Activated CD8-positive, alpha-beta memory T cell treated with anti-CD3 and anti-CD28 coated beads for 48 hours (primary cell): ENCODE results near the gene MYOF.
"Not testable (repeated sequence)": the region's sequence is repeated elsewhere in the genome, so short reads cannot be mapped to it uniquely, and the experiment has no call there.

Experiments
- DNase-seq, 3 experiments: peaks; one replicate each; pipeline ENCODE4 v3.0.0-alpha.2; 2020; ENCODE audit warnings: low read depth in 2 of 3, low spot score in 2 of 3

The MYOF gene

DNA sequence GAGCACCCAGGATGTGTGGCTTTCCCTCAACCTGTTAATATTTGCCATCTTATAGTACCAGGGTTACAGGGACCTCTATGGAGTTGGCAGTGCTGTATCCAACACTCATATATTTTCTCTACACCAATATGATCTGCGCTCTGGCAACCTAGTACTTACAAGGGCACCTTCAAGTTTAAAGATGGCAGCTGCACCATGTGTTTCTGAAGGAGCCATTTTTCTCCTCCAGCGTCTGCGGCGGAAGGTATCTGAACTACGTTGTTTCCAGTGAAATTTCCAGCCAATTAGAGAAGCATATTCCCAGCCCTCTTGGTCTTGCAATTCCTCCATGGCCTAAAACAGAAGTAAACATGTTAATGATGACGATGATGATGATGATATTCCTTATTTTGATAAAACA, 125.6 kb downstream of the MYOF start:
- no peak for DNase-seq

DNA sequence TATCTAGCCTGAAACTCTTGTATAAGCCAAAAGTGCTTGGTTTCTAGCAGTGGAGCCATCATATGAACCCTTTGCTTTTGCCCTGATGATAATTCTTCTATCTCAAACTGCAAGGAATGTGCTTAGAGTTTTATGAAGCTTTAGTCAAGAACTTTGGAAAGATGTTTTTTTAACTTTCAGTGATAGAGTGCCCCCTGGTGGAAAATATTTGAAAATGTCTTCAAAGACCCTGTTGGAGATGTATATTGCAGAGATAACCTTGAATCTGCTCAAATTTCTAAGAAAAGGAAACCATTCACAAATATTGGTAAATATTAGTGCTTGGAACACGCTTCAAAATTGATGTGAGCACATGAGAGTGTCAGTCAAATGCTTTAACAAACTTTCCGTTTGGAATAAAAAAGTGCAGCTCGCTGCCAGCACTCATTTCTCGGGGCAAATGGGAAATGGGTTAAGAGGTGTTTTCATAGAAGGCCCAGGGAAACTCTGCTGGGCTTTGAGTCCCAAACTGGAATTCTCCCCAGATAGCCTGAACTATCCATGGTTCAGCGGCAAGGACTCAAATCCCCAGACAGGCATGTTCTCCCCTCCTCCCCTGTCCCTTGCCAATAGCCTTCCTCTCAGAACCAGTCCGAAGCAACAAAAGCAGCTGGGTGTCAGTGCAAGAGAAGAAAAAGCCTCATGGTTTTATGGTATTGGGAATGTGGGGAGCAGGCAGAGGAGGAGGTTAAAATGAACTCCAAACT, 129.3 kb downstream of the MYOF start:
- DNase-seq = no peak

DNA sequence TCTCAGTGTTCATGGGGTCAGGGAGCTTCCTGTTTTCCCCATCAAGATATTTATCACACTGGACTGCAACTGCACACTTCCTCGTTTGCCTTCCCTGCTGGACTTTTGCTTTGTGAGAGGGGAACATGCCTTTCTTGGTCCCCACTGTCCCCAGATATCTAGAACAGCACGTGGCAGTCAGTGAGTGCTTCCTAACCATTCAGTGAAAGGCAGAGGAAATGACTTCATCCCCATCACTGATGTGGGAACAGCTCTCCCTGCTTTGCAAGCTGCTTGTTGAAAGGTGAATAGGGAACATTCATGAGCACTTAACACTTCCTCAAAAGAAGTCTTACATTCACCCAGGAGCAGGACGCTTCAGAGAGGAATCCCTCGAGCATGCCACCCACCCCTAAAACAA, 135.4 kb downstream of the MYOF start:
- DNase-seq = no peak

DNA sequence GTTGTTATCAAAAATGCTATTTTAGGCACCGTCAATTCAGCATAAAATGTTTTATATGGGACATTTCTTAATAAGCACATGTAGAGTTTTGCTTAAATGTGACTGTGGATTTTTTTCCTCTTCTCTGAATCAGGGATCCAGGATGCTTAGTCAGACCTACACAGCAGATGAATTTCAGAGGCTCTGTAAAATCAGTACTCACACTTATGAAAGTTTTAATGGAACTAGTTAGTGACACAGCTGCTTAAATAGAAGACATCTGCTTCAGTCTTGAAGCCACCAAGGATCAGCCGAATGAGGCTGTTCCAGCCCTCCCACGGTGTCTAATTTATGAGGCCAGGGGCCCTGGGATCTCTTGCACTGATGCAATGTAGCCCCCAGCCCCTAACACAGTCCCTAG, 136.0 kb downstream of the MYOF start:
- no peak for DNase-seq

DNA sequence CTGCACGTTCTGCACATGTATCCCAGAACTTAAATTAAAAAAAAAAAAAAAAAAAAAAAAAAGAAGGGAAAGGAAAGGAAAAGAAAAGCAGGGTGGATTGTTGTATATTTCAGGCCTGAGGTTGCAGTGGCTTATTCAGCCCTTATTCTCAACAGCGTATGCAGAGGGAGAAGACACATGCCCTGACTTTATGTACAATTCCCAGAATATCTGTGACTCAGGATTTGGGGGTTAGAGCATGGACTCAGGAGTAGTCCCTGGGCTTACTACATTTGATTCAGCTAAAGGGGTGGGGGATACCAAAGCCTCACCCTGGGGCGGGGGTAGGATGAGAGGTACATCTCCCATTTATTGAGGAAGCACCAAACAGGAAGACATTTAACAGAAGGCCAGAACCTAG, 137.4 kb downstream of the MYOF start:
- no peak for DNase-seq

DNA sequence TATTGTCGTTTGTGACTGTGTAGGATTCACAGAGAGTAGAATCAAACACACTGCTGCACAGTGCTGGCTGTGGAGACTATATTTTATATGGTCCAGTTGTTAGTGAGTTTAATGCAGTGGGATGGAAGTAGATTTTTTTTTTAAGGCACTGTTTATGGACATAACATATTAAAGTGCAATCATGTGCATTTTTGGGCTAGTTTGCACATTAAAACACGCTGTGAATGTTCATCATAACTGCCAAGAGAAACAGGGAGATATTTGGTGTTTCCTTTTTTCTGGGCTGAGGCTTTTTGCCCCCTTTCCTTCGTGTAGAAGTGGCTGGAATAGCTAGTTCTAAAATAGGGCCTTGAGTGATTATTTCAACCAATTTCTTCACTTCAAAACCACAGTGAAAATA, 139.2 kb downstream of the MYOF start:
- no peak for DNase-seq

DNA sequence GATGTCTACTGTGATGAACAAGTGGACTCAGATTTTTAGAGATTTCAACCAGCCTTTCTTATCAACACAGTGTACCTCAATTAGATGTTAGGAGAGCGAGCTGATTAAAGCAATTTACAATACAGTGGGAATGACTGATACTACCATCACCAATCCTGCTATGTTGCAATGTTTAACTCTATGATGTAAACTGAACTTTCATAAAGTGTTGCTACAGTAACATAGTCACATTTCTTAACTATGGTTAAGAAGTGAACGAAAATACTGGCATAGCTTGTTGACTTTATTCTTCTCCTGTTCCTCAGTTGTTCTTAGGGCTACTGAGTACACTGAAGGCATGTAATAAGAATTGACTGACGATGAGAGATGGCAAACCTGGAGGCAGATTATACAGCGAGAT, 139.8 kb downstream of the MYOF start:
- DNase-seq = no peak

DNA sequence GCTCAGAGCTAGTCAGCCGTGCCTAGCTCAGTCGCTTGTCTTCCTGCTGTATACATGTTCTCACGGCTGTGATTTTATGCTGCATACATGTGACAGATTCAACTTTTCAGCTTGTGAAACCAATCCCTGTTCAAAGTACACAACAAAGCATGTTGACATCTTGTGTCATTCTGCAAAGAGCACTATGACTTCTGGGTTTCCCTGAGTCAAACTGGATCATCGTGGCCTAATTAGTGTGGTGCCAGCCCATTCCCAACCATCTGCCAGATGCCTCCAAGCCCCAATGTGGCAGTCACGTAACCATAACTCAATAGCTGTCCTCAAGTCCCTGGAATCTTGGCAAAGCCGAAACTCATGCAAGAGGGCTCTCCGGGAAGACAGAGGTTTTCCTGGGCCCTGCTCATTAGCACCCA, 144.8 kb downstream of the MYOF start:
- no peak for DNase-seq

DNA sequence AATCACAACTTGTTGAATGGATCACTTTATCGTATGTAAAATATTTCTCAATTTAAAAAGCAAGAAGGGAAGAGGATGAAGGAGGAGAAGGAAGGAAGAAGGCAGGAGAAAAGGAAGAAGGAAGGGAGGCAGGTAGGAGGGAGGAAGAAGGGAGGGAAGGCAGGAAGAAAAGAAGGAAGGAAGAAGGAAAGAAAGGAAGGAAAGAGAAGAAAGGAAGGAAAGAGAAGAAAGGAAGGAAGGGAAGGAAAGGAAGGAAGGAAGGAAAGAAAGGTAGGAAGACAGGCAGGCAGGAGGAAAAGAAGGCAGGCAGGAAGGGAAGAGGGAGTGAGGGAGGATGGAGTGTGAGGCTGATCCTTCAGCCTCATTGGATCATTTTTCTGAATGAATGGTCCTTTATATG, 145.5 kb downstream of the MYOF start:
- DNase-seq = no peak

DNA sequence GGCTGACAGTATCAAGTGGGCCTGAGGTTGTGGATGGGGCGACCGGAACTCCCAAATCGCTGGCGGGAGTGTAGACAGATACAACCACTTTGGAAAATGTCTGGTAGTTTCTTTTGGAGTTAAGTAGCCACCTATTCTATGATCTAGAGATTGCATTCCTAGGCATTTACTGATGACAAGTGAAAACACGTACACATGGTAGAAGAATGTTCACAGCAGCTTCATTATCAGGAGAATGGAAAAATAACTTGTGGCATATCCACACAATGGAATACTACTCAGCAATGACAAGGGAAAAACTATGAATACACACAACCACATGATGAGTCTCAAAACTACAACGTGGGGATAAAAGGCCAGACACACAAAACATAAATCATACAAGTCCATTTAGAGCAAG, 146.0 kb downstream of the MYOF start:
- DNase-seq = no peak

DNA sequence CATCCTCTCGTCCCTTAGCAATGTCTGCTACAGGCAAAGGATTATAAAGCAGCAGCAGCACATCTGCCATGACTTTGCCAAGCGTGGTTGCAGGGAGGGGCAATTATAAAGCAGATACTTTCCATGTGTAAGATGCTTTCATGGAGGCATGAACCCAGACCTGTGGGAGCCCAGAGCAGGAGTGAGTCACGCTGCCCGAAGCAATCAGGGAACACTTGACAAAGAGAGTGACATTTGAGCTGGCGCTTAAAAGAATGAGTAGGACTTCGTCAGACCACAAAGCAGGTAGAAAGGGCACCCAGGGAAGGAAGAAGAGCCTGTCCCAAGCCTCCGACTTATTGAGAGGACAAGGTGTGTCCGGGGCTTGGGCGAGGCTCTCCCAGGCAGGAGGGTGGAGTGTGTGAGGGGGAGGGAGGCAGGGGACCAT, 147.2 kb downstream of the MYOF start:
- no peak for DNase-seq

DNA sequence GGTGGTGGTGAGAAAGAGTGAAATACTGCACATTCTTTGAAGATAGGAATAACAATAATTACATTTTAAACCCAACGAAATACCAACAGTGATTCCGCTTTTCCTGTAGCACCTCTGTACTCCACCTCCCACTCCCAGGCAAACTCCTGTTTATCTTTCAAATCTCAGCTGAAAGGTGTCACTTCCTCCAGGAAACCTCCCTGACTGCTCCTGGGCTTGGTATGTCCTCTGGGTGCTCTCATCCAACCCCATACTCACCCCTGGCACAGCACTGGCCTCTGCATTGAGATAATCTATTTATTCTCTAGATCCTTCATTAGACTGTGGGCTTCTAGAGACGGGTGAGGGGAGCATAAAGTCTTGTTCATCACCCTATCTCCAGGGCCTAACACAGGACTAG, 148.0 kb downstream of the MYOF start:
- no peak for DNase-seq

DNA sequence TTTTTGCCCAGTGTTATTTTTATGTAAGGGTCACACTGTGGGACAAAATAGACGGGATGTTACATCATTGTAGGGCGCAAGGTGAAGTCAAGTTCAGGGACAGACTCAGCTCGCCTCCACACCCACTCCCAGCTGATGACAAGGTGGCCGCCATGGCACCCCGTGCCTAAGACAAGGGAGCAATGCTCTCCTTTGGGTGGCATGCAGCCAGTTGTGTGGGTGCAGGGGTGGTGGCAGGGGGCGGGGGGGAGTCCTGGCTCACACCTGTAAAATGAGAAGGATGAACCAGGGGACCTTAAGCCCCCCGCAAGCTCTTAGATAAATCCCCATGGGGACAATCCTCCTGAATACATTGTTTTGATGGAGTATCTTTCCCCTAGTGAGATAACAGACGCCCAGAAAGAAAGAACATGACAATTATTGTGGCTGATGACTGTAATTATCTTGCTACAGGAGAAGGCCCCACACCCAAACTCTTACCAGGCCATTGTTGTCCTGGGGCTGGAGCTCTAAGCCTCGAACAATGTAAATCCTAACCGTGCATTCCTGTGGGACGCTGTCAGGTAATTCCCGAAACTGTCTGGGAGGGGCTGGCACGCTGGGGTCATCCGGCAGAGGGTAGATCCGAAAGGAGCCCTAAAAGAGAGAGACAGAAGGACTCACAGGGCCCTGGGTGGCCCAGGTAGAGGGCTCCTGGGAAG, 148.7 kb downstream of the MYOF start:
- DNase-seq = no peak

DNA sequence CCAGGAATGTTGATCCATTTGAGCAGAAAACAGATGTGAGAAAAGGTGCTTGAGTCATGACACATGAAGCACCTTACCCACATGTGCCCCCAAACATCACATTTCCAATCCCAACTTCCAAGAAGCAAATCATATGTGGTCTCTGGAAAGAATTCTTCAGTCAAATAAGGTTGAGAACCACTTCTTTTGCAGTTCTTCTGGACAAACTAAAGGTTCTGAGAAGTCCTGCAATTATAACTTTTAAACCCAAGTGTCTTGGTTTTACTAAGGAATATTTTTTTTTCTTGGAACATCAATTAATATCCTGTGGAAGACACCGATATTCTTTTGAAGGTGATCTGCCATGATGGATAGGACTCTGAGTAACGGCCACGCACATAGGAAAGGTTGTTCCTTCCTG, 151.3 kb downstream of the MYOF start:
- DNase-seq = no peak

DNA sequence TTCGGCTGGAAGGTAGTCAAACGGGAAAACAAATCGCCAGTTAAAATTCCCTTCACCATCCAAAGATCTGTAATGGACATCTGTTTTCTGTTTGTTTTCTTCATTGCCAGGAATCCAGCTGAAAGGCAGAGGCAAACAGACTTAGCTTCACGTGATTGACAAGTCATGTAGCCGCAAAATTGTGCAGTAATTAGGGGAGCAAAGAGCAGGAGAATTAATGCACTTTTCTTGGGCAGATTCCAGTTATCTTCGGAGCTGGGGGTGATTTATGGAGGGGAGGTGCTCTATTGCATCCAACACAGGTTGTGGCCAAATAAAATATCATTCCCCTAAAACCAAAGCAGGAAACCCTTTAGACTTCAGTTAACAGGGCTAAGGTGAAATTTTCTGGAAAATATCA, 162.2 kb downstream of the MYOF start:
- DNase-seq = no peak

DNA sequence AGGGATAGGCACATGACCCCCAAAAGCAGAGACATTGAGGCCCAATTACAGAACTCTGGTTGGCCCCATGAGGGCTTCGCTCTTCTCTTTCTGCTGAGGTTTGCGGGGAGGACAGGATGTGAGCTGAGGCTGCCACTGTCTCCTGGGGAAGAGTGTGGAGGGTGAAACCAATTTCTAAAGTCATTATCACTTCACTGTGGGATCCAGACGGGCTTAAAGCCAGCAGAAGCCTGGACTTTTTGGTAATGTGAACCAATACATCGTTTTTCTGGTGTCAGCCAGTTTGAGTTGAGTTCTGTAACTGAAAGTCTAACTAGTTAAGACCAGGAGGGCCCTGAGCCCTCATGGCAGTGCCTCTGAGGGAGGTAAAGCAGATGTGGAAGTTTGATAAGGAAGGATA, 163.0 kb downstream of the MYOF start:
- no peak for DNase-seq

DNA sequence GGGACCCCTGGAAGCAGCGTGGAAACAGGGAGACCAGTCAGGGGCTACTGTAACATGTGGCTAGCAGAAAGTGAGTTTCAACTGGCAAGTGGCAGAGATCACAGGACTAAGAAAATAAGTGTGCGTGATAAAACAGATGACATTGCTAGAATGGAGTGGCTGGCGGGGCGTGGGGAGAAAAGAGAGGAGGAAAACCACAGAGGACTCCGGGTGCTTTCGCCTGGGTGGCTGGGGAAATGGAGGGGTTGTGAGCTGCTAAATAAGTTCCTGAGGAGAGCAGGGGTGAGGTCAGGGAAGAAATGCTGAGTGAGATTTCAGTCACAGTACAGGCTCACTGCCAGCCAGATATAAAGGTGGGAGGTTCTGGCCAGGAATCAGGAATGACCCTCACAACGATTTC, 166.9 kb downstream of the MYOF start:
- no peak for DNase-seq

DNA sequence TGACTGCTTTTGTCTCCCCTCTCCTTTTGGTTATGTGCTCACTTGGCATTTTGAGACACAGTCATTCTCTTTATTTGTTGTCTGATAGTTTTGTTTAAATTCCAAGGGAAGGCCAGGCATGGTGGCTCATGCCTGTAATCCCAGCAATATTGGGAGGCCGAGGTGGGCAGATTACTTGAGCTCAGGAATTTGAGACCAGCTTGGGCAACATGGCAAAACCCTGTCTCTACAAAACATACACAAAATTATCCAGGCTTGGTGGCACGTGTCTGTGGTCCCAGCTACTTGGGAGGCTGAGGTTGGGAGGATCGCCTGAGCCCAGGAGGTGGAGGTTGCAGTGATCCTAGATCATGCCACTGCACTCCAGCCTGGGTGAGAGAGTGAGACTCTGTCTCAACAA, 167.5 kb downstream of the MYOF start:
- DNase-seq = not testable (repeated sequence)

DNA sequence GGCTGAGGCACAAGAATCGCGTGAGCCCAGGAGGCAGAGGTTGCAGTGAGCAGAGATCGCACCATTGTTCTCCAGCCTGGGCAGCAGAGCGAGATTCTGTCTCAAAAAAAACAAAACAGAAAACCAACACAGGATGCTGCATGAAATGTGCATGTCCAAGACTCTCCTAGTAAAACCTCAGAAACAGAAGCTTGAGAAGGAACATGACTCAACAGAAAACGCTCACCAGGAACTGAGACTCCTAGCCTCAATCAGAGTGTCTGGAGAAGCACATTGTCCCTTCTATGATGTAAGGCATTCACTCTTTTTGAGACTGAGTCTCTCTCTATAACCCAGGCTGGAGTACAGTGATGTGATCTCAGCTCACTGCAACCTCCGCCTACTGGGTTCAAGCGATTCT, 168.3 kb downstream of the MYOF start:
- no peak for DNase-seq

DNA sequence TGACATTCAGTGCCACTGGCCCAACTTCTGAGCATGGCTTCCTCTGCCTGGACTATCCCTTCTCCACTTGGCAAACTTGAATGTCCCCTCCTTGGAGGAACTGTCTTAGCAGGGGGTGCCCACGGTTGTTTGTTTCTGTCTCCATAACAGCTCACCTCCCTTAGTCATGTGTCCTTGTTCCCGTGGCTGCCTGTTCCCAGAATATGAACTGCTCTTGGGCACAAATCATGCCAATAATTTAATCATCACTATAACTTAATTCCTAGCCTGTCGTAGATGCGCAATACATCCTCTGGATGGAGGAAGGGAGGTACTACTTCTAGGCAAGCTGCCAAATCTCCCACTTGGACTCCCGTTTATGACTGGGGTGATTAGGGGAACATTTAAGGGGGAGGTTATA, 173.1 kb downstream of the MYOF start:
- no peak for DNase-seq

DNA sequence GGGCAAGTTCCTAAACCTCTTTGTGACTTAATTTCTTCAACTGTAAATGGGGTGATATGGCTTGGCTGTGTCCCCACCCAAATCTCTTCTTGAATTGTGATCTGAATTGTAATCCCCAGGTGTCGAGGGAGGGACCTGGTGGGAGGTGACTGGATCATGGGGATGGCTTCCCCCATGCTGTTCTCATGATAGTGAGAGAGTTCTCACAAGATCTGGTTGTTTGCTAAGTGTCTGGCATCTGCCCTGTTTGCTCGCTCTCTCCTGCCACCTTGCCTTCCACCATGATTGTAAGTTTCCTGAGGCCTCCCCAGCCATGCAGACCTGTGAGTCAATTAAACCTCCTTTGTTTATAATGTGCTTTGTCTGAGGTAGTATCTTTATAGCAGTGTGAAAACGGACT, 177.0 kb downstream of the MYOF start:
- no peak for DNase-seq

DNA sequence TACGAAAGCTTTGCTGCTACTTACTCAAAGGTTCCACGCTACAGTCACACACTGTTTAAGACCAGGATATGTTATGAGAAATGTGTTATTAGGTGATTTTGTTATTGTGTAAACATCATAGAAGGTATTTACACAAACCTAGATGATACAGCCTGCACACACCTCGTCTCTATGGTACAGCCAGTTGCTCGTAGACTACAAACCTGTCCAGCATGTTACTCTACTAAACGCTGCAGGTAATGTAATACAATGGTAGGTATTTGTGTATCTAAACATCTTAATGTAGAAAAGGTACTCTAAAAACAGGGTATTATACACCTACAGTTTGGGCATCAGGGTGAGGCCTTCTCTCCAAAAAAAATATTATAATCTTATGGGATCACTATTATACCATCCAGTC, 181.2 kb downstream of the MYOF start:
- DNase-seq = no peak

DNA sequence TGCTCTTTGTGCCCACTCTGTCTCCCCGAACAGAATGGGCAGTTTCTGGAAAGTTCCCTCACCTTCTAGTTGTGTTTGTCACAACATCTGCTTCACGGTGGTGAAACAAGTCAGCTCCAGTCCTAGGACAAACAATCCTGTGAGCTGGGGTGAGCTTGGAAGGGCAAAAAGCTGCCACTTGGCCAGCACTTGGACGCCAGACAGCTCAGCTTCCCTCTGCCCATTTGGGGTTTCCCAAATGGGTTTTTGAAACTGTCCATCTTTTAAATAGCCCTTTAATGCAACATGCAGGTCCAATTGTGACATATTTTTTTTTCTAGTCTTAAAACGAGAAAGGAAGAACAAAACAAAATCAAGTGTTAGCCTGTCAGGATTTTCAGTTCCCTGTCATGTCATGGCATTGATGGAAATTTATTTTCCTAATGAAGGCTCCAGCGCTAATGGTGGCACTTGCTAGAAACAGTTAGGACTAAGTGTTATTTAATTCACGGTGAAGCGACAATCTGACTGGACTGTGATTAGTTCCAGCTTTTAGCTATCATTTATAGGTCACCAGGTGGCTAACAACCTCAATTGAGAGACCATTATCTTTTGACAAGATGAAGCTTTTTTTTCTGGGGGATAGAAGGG, 181.7 kb downstream of the MYOF start:
- no peak for DNase-seq
